ENCODE results near the gene ATAT1. TPM values are rescaled to one million over a fixed set of nuclear protein-coding genes. Genes with fewer than 3 reads are reported as not detected.

Gene ATAT1
- total and polyA plus RNA-seq, 9 of the 15 experiments (the other 6 are each of a cell fraction or from before 2014, with no cell fraction given): 0.65 to 5.8 (median 1.6) TPM

DNA sequence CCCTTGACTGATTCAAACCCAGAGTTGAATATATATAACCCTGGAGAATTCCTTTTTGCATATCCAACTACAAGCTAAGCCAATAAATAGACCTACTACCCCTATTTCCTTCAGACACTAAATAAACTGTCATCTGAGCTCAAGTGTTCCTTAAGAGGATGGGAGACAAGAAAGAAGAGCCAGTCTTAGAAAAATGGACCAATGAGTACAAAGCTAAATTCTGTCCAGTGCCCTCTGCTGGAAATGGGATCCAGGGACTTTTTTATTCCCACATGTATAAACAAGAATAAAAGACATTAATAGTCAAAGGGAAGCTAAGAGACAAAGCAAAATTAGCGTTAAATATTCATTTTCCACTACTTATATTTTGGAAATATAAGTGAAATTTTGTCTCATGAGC, 14.5 kb upstream of the ATAT1 start (continued):
- TF ChIP-seq ZNF766 (CRISPR knock-in tag; conservative IDR thresholded peaks at IDR 0.05): no peak
- 0 out of 4 replicates have a peak, but pooled peaks of 1 of the 2 experiments have one; percentile 15 for TF ChIP-seq MAZ (CRISPR knock-in tag; conservative IDR thresholded peaks at IDR 0.05 in 1 of 2, IDR thresholded peaks at IDR 0.05 in 1 of 2)
- no peak for TF ChIP-seq RB1 (IDR thresholded peaks at IDR 0.05; ENCODE audit: low read depth)
- TF ChIP-seq CHD1 (IDR thresholded peaks at IDR 0.05; ENCODE audit: low read length): no peak
- TF ChIP-seq TBL1XR1 (IDR thresholded peaks at IDR 0.05; ENCODE audit: low read length in 2 of 2): peak in 1 of 2 experiments; percentile 42; a peak in 1 of 4 replicates
- no peak for TF ChIP-seq CHD4 (IDR thresholded peaks at IDR 0.05; ENCODE audit: insufficient read depth, insufficient replicate concordance, low read depth, low read length, poor library complexity, severe bottlenecking)
- no peak for TF ChIP-seq HMGXB4 (CRISPR knock-in tag; IDR thresholded peaks at IDR 0.05)
- TF ChIP-seq POLR2A (conservative IDR thresholded peaks at IDR 0.05): 0 out of 2 replicates have a peak, but pooled peaks have one; percentile 32

- H3K27ac ChIP-seq (ENCODE audit: extremely low read depth, low read depth, low read length): peak overlapping the region; percentile 95; the same call in 1 of the 3 replicates
- no TSS peak for BruUV-seq (replicated peaks)
- no peaks in the 10 kb centered on the region for H3K27me3 ChIP-seq (ENCODE audit: control insufficient read depth in 2 of 2, insufficient read depth in 2 of 2, low read length in 2 of 2)
- in situ Hi-C loops (cut with MboI) (no loop called here), intact Hi-C loops (cut with micrococcal nuclease) (no loop called here)
- H3K9ac ChIP-seq (ENCODE audit: insufficient read depth in 1 of 2, low read depth in 2 of 2, low read length in 2 of 2): peak overlapping the region in 1 of 2 experiments; percentile 99; a peak in 1 of 4 replicates
- no peak overlapping the region for H3K4me3 ChIP-seq
- no peak overlapping the region for H2AFZ ChIP-seq (ENCODE audit: low read depth, low read length)
- ChIA-PET CTCF (ENCODE audit: low intra/inter-chr PET ratio) (no interaction called here), POLR2A (interaction anchor here (0.8 to 4.8 kb wide), 27 partner anchors 12 to 202 kb away, joined by 3 to 310 read pairs (median 6); partner anchors contain the start of genes ABCF1, ATAT1, C6orf136 and DHX16)
- FAIRE-seq (no peak), ATAC-seq (no peak), DNase-seq (ENCODE audit: extremely low read depth in 1 of 4, low spot score in 3 of 4) (peak in 1 of 4 experiments; percentile 43)
- H3K4me1 ChIP-seq (replicated peaks in 1 of 2; ENCODE audit: control insufficient read depth in 2 of 2, insufficient read depth in 2 of 2, low read length in 2 of 2): peaks cover 0 to 21% of the 10 kb centered on the region in 2 experiments; a peak in 3 of 5 replicates
- 0 out of 2 replicates have a peak overlapping the region, but pooled peaks have one; percentile 2 for H3K4me2 ChIP-seq (ENCODE audit: insufficient read depth, low read length)
- no peaks in the 10 kb centered on the region for H3K9me1 ChIP-seq (ENCODE audit: control insufficient read depth, insufficient read depth, low read length)
- peaks cover 8% of the 10 kb centered on the region; the same call in 1 of the 2 replicates for H4K20me1 ChIP-seq (replicated peaks; ENCODE audit: control insufficient read depth, insufficient read depth, low read length)
- no peaks in the 10 kb centered on the region for H3K9me3 ChIP-seq (replicated peaks; ENCODE audit: control insufficient read depth, insufficient read depth, low read depth, low read length)
- 59% methylated on average over 6 of the region's 6 CpGs for WGBS (ENCODE audit: insufficient coverage, low coverage, missing lambda C conversion rate)
- peaks cover 75% of the 10 kb centered on the region for H3K79me2 ChIP-seq (ENCODE audit: control insufficient read depth, insufficient read depth, low read length)
- peaks cover 79% of the 10 kb centered on the region for H3K36me3 ChIP-seq (ENCODE audit: control insufficient read depth, insufficient read depth, low read length)
- TF ChIP-seq THAP7 (CRISPR knock-in tag; IDR thresholded peaks at IDR 0.05): 0 out of 2 replicates have a peak, but pooled peaks have one; percentile 52
- TF ChIP-seq TFAM (CRISPR knock-in tag; conservative IDR thresholded peaks at IDR 0.05): no peak
- TF ChIP-seq CREBBP (IDR thresholded peaks at IDR 0.05; ENCODE audit: low read depth, low read length): no peak
- TF ChIP-seq KAT8 (IDR thresholded peaks at IDR 0.05; ENCODE audit: low read depth): no peak
- no peak for TF ChIP-seq HNRNPH1 (optimal IDR thresholded peaks at IDR 0.05; ENCODE audit: low read depth, low read length)
- no peak for TF ChIP-seq ZNF695 (CRISPR knock-in tag; IDR thresholded peaks at IDR 0.05)
- TF ChIP-seq, protein P1, sequence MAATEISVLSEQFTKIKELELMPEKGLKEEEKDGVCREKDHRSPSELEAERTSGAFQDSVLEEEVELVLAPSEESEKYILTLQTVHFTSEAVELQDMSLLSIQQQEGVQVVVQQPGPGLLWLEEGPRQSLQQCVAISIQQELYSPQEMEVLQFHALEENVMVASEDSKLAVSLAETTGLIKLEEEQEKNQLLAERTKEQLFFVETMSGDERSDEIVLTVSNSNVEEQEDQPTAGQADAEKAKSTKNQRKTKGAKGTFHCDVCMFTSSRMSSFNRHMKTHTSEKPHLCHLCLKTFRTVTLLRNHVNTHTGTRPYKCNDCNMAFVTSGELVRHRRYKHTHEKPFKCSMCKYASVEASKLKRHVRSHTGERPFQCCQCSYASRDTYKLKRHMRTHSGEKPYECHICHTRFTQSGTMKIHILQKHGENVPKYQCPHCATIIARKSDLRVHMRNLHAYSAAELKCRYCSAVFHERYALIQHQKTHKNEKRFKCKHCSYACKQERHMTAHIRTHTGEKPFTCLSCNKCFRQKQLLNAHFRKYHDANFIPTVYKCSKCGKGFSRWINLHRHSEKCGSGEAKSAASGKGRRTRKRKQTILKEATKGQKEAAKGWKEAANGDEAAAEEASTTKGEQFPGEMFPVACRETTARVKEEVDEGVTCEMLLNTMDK (IDR thresholded peaks at IDR 0.05; ENCODE audit: borderline replicate concordance, insufficient read depth, low read depth, low read length, poor library complexity, severe bottlenecking): no peak
- TF ChIP-seq POLR2G (IDR thresholded peaks at IDR 0.05; ENCODE audit: low read depth, low read length): peak; percentile 44
- no peak for TF ChIP-seq LEF1 (IDR thresholded peaks at IDR 0.05)
These were observed 13.9 kb upstream of the ATAT1 start for GRCh38 chr6:30612687-30613248.

Measured in K562 (cell line).